Measurements from ENCODE around the gene SEPTIN11. TPM values are rescaled to one million over a fixed set of nuclear protein-coding genes. Genes with fewer than 3 reads are reported as not detected.

SEPTIN11 gene
- total and polyA plus RNA-seq, 2 experiments from 2014 or later: 41.3 to 84.6 TPM

GRCh38 chr4:76998251-76998901 lies 48.8 kb downstream of the SEPTIN11 start:
- no peak overlapping the region for H3K27ac ChIP-seq
- no peak for TF ChIP-seq CTCF (IDR thresholded peaks at IDR 0.05; ENCODE audit: low read depth, low read length)
- peak in 1 of 2 donors; percentile 70 for DNase-seq (ENCODE audit: low read depth in 1 of 2, low spot score in 1 of 2)
- H3K4me1 ChIP-seq (ENCODE audit: low read depth): peaks cover 31% of the 10 kb centered on the region
- H3K9me3 ChIP-seq (ENCODE audit: low read depth): no peaks in the 10 kb centered on the region
- no peak overlapping the region for H3K4me3 ChIP-seq
- no peaks in the 10 kb centered on the region for H3K27me3 ChIP-seq
- no peaks in the 10 kb centered on the region for H3K36me3 ChIP-seq

Other genes with a start within 250 kb of the SEPTIN11 start
- 0.27 and 0.28 TPM in 2 replicates for gene SOWAHB, start 51.6 kb upstream of the SEPTIN11 start, total RNA-seq
- gene SOWAHB, start 51.6 kb upstream of the SEPTIN11 start, polyA plus RNA-seq: 0.34 TPM in 1 of 2 replicates, not detected in the other
- gene CCNI, start 126.2 kb downstream of the SEPTIN11 start, total RNA-seq: 115 and 129 TPM in 2 replicates
- gene CCNI, start 126.2 kb downstream of the SEPTIN11 start, polyA plus RNA-seq: 140 and 182 TPM in 2 replicates
- gene CCNG2, start 207.5 kb downstream of the SEPTIN11 start, total RNA-seq: 14.7 and 18.3 TPM in 2 replicates
- 15.0 and 20.1 TPM in 2 replicates for gene CCNG2, start 207.5 kb downstream of the SEPTIN11 start, polyA plus RNA-seq